AG10803 (cell line): ENCODE measurements around the gene ACSS1.
"Not testable (repeated sequence)": the region's sequence is repeated elsewhere in the genome, so short reads cannot be mapped to it uniquely, and the experiment has no call there.

Source experiments
- DNase-seq: peaks from one replicate; pipeline ENCODE4 v3.0.0; 2010; ENCODE audit warnings: low read depth
- H3K4me3 ChIP-seq: 2 replicates; pipeline ENCODE4 v1.5.1; 2011; ENCODE audit warnings: mild to moderate bottlenecking, low read length, control low read depth
- TF ChIP-seq, protein P1 (sequence below): conservative IDR thresholded peaks from 2 replicates; pipeline ENCODE4 v1.5.1; 2011; ENCODE audit warnings: mild to moderate bottlenecking, low read length, control low read depth, inconsistent platforms

Gene ACSS1

DNA sequence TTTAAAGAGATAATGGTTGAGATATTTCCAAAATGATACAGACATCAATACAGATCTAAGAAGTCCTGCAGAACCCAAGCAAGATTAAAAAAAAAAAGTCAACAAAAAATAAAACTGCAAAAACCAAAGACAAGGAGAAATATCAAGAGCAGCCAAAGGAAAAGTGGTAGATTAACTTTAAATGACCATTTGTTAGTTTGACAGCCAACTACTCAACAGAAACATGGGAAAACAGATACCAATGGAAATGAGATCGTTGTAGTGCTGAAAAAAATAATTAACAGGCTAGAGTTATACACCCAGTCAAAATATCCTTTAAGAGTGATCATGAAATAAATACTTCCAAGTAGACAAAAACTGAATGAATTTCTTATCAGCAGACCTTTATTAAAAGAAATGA is 54.9 kb downstream of the ACSS1 start:
- TF ChIP-seq, protein P1, sequence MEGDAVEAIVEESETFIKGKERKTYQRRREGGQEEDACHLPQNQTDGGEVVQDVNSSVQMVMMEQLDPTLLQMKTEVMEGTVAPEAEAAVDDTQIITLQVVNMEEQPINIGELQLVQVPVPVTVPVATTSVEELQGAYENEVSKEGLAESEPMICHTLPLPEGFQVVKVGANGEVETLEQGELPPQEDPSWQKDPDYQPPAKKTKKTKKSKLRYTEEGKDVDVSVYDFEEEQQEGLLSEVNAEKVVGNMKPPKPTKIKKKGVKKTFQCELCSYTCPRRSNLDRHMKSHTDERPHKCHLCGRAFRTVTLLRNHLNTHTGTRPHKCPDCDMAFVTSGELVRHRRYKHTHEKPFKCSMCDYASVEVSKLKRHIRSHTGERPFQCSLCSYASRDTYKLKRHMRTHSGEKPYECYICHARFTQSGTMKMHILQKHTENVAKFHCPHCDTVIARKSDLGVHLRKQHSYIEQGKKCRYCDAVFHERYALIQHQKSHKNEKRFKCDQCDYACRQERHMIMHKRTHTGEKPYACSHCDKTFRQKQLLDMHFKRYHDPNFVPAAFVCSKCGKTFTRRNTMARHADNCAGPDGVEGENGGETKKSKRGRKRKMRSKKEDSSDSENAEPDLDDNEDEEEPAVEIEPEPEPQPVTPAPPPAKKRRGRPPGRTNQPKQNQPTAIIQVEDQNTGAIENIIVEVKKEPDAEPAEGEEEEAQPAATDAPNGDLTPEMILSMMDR, result no peak
- DNase-seq, result no peak
- H3K4me3 ChIP-seq, result no peak overlapping the region

DNA sequence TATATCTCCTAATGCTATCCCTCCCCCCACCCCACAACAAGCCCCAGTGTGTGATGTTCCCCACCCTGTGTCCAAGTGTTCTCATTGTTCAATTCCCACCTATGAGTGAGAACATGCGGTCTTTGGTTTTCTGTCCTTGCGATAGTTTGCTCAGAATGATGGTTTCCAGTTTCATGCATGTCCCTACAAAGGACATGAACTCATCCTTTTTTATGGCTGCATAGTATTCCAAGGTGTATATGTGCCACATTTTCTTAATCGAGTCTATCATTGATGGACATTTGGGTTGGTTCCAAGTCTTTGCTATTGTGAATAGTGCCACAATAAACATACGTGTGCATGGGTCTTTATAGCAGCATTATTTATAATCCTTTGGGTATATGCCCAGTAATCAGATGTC is 56.6 kb downstream of the ACSS1 start:
- not testable (repeated sequence) for DNase-seq

DNA sequence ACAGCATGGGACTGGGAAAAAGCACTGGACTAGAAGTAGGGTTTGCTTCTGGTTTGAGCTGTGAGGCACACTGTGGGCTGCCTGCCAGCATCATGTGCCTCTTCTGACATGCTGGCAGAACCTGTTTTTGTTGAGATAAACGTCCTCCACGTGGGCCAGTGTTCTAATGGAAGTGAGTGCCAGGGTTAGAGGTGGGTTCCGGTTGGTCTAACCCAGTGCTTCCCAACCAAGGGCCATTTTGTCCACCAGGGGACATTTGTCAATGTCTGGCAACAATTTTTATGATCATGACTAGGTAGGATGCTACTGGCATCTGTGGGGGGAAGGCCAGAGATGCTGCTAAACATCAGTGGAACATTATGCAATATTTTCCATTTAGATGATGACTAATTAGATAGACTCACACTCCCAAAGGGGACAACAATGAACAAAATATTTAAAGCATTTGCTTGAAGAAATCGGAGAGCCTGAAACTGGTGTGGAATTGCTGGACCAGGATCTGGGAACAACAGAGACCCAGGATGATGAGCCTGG is 57.6 kb downstream of the ACSS1 start:
- peak; percentile 98 for DNase-seq
- TF ChIP-seq, protein P1, result peak; percentile 27; the same call in 1 of the 2 replicates
- no peak overlapping the region for H3K4me3 ChIP-seq

More for the DNA sequence above, 56.6 kb downstream of the ACSS1 start:
- H3K4me3 ChIP-seq, result not testable (repeated sequence)

DNA sequence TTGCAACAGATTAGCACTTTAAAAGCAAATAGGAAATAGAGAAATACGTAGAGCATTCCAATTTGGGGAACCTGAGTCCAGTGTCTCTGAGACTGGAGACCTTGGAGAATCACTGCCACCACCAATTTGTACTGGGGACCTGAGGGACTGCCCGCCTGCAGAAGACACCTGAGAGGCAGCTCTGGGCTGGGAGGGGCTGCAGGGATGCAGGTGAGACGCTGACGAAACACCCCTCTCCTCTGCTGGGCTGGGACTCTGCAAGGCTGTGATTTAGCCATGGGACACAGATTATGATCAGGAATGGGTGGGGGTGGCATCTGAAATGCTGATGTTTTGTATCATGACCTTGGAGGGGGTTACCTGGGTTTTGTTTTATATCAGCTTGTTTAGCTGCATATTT is 58.4 kb downstream of the ACSS1 start:
- H3K4me3 ChIP-seq, result no peak overlapping the region
- TF ChIP-seq, protein P1, result no peak
- DNase-seq, result no peak

DNA sequence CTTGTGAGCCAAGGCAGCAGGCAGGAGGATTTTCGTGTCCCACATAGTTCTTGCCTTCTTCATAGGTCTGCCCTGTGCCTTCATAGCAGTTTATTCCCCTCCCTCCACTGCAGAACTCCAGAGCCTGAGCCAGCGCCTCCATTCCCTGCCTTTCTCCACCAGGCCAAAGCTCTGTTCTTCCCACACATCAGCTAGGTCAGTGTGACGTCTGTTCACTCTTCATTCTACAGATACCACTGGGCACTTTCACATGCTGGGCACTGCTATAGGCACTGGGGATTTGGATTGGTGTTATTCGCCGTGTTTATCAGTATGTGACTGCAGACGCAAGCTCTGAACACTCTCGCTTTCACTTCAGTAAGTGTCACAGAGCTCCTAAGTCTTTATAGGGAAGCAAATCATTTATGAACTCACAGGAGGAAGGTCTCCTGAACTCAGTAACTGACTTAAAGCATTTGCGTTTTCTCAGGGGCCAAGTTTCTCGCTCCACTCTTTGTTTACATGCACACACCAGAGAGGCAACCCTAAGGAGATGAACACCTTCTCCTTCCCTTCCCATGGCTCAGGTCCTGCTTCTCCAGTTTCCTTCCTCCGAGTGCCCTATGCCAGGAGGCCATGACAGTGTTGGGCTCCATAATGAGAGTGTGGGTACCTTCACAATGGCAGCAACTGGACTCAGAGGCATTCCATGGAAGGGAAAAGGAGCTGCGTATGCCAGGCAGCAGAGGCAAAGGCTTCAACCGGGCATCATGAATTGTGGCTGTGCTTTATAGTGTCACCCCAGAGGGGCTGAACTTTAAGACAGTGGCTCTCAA is 59.1 kb downstream of the ACSS1 start:
- no peak overlapping the region for H3K4me3 ChIP-seq
- DNase-seq, result peak; percentile 33
- TF ChIP-seq, protein P1, result no peak

DNA sequence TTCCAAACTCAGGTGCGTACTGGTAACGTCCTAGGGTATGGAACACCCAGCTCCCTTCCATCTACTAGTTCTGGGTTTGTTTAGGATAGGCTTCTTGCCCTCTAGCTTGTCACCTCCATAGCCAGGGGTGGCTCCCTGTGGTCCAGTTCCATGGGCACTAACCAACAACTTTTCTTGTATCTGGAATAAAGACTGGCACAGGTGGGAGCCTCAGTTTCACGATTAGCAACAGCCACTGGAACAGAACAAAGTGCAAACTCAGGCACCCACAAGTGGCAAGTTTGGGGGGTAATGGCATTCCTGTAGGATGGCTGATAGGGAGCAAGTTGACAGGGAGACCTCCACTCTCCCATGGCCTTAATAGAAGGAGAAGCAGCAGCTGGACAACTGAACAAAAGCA is 59.8 kb downstream of the ACSS1 start:
- TF ChIP-seq, protein P1, result no peak
- no peak for DNase-seq
- no peak overlapping the region for H3K4me3 ChIP-seq

DNA sequence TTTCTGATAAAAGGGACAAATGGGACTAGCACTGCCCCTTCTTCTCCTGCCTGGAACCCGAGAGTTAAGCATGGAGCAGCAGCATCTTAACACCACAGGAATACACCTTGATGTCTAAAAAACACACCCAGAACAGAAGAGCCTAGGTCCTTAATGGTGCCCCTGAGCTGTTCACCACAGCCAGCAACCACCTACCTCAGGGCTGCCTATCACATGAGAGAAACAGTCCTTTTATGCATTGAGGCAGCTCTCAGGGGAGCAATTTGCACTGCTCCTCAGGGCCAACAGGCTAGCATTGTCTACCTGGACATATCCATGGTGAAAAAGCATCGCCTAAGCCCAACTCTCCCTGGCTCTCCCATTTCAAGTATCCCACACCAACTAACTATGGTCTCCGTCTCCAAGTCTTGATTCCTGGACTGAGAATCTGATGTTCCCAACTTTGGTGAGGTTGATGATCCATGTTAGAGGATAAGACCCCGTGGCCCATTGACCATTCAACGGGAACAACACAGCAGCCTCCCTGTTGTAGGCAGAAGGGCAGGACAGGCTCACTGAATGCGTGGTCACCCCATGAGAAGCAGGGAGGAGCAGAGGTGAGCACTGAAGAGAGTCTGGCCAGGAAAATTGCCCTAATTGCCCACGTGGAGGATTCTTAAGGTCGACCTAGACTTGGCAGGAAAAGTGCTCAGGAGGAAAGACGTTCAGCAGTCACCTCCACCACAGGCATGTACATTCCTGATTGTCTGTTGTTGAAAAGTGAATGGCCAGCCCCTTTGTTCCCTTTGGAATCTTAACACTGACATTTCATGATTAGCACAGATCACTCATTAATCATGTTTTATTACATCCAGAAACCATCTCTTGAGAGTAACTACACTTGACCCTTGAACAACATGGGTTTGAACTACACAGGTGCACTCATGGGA is 61.2 kb downstream of the ACSS1 start:
- H3K4me3 ChIP-seq, result no peak overlapping the region
- TF ChIP-seq, protein P1, result no peak
- no peak for DNase-seq
